CD14-positive monocyte (primary cell): ENCODE results near the gene CRIM1. TPM values are rescaled to one million over a fixed set of nuclear protein-coding genes. Genes with fewer than 3 reads are reported as not detected.

Experiments
- DNase-seq, 3 donors: peaks; one replicate each; pipeline ENCODE4 v3.0.0-alpha.2; 2011 to 2022
- H2AFZ ChIP-seq: 2 replicates; pipeline ENCODE4 v1.6.0; 2012; ENCODE audit warnings: mild to moderate bottlenecking, low read depth, low read length, inconsistent platforms; ENCODE audit not compliant: insufficient read depth, poor library complexity, severe bottlenecking
- H3K27ac ChIP-seq, 2 donors: 1 replicate in 1 of 2; 2 replicates in 1 of 2; pipeline ENCODE4 v1.5.1; 2012 to 2013; ENCODE audit warnings: low read length in 2 of 2, control low read depth in 1 of 2, inconsistent platforms in 1 of 2, low read depth in 1 of 2, mild to moderate bottlenecking in 1 of 2
- H3K27me3 ChIP-seq, 2 donors: one replicate each; pipeline versions ENCODE4 v1.6.0 to v1.6.1; 2011 to 2013; ENCODE audit warnings: low read length in 2 of 2; ENCODE audit not compliant: control insufficient read depth in 2 of 2, insufficient read depth in 2 of 2
- H3K36me3 ChIP-seq, 2 donors: replicated peaks in 1 of 2; 1 replicate in 1 of 2; 2 replicates in 1 of 2; pipeline versions ENCODE4 v1.5.1 to v1.6.1; 2012 to 2013; ENCODE audit warnings: low read length in 2 of 2, control low read depth in 1 of 2, inconsistent platforms in 1 of 2, mild to moderate bottlenecking in 1 of 2; ENCODE audit not compliant: insufficient read depth in 2 of 2, control insufficient read depth in 1 of 2
- H3K4me1 ChIP-seq, 2 donors: 1 replicate in 1 of 2; 2 replicates in 1 of 2; pipeline versions ENCODE4 v1.5.1 to v1.6.1; 2012 to 2013; ENCODE audit warnings: low read length in 2 of 2, control low read depth in 1 of 2, inconsistent platforms in 1 of 2, mild to moderate bottlenecking in 1 of 2, moderate library complexity in 1 of 2; ENCODE audit not compliant: insufficient read depth in 2 of 2, control insufficient read depth in 1 of 2
- H3K4me2 ChIP-seq: replicated peaks from 2 replicates; pipeline ENCODE3; 2012; ENCODE audit warnings: low read length, moderate library complexity, mild to moderate bottlenecking; ENCODE audit not compliant: poor library complexity, severe bottlenecking; ENCODE audit errors: extremely low read depth
- H3K4me3 ChIP-seq, 3 experiments: fragments of 200-600 bp in 1 of 3; sonication (generic) in 1 of 3; replicated peaks in 1 of 3; 1 replicate in 2 of 3; 2 replicates in 1 of 3; pipeline ENCODE4 v1.5.1; 2011 to 2013; ENCODE audit warnings: low read length in 3 of 3, mild to moderate bottlenecking in 3 of 3, control low read depth in 2 of 3, low read depth in 2 of 3, inconsistent platforms in 1 of 3, moderate library complexity in 1 of 3
- H3K79me2 ChIP-seq: 2 replicates; pipeline ENCODE4 v1.6.0; 2012; ENCODE audit warnings: mild to moderate bottlenecking, control low read depth, inconsistent platforms, low read length, moderate library complexity; ENCODE audit not compliant: insufficient read depth
- H3K9ac ChIP-seq: 2 replicates; pipeline ENCODE4 v1.6.0; 2017; ENCODE audit warnings: low read length, mild to moderate bottlenecking; ENCODE audit not compliant: insufficient read depth, poor library complexity, severe bottlenecking
- H3K9me3 ChIP-seq, 2 donors: replicated peaks in 1 of 2; 1 replicate in 1 of 2; 2 replicates in 1 of 2; pipeline versions ENCODE4 v1.5.1 to v1.6.1; 2012 to 2013; ENCODE audit warnings: low read length in 2 of 2, control low read depth in 1 of 2; ENCODE audit not compliant: control insufficient read depth in 1 of 2, insufficient read depth in 1 of 2
- H4K20me1 ChIP-seq: 2 replicates; pipeline ENCODE4 v1.6.0; 2012; ENCODE audit warnings: mild to moderate bottlenecking, low read length, control low read depth, moderate library complexity; ENCODE audit not compliant: insufficient read depth
- H3K27ac Mint-ChIP-seq, 7 donors: one replicate each; pipeline ENCODE4 v1.8.0; 2020; ENCODE audit warnings: mild to moderate bottlenecking in 7 of 7, mixed read lengths in 7 of 7, moderate library complexity in 6 of 7, inconsistent platforms in 2 of 7
- H3K27me3 Mint-ChIP-seq, 3 donors: one replicate each; pipeline ENCODE4 v1.8.0; 2021 to 2022; ENCODE audit warnings: low read depth in 3 of 3, mild to moderate bottlenecking in 3 of 3, mixed read lengths in 3 of 3, moderate library complexity in 3 of 3, inconsistent platforms in 1 of 3
- H3K36me3 Mint-ChIP-seq, 2 donors: one replicate each; pipeline ENCODE4 v1.8.0; 2020; ENCODE audit warnings: mixed read lengths in 2 of 2, inconsistent platforms in 1 of 2, mild to moderate bottlenecking in 1 of 2
- H3K4me1 Mint-ChIP-seq: one replicate; pipeline ENCODE4 v1.8.0; 2020; ENCODE audit warnings: mild to moderate bottlenecking, mixed read lengths
- H3K4me3 Mint-ChIP-seq, 2 donors: one replicate each; pipeline ENCODE4 v1.8.0; 2020; ENCODE audit warnings: mild to moderate bottlenecking in 2 of 2, mixed read lengths in 2 of 2, moderate library complexity in 1 of 2
- H3K9me3 Mint-ChIP-seq, 7 donors: one replicate each; pipeline ENCODE4 v1.8.0; 2020 to 2022; ENCODE audit warnings: mixed read lengths in 7 of 7, mild to moderate bottlenecking in 6 of 7, moderate library complexity in 6 of 7, inconsistent platforms in 2 of 7
- CTCF ChIP-seq: fragments of 200-600 bp; IDR thresholded peaks from one replicate; pipeline ENCODE4 v1.8.0; 2022; ENCODE audit warnings: antibody characterized with exemption, mild to moderate bottlenecking
- WGBS: methylation state at CpG from one replicate; pipeline ENCODE4 v1.1.5; 2013; ENCODE audit warnings: missing lambda C conversion rate; ENCODE audit not compliant: insufficient coverage; 5-methylcytosine and 5-hydroxymethylcytosine counted together
- intact Hi-C, 2 donors: fragments of 100-400 bp; cut with micrococcal nuclease; formaldehyde crosslinking; loops; one replicate each; pipeline versions ENCODE4 v1.15.0 to v1.15.1; 2023
- polyA plus RNA-seq, 3 donors: library from polyadenylated mRNA; depleted of rRNA in 1 of 3; unstranded in 2 of 3; stranded (reverse) in 1 of 3; fragments of 300-500 nt in 2 of 3; fragments of >200 nt in 1 of 3; fragmentation: Illumina TruSeq in 2 of 3; gene quantifications; 1 replicate in 2 of 3; 2 replicates in 1 of 3; pipeline ENCODE4 v1.2.3, GENCODE V29; 2012 to 2021

The CRIM1 gene
- polyA plus RNA-seq, 3 donors, result 0.08 to 0.27 TPM; not detected in 1

GRCh38 chr2:36534275-36534799 is 178.8 kb downstream of the CRIM1 start:
- no peaks in the 10 kb centered on the region for H3K36me3 ChIP-seq
- no peak overlapping the region for H3K27ac Mint-ChIP-seq

GRCh38 chr2:36535099-36535498 is 179.5 kb downstream of the CRIM1 start:
- no peak overlapping the region for H3K27ac ChIP-seq
- no peaks in the 10 kb centered on the region for H3K27me3 ChIP-seq
- peaks cover 0 to 6% (median 3%) of the 10 kb centered on the region in 7 donors for H3K9me3 Mint-ChIP-seq
- no peak overlapping the region for H2AFZ ChIP-seq
- no peak overlapping the region for H3K4me3 Mint-ChIP-seq
- TF ChIP-seq CTCF, result no peak
- H3K4me1 ChIP-seq, result peaks cover 6 to 8% of the 10 kb centered on the region in 2 donors
- no peak for DNase-seq
- no peaks in the 10 kb centered on the region for H3K36me3 ChIP-seq
- no peak overlapping the region for H3K4me2 ChIP-seq
- H3K27me3 Mint-ChIP-seq, result peaks cover 0 to 3% (median 0%) of the 10 kb centered on the region in 3 donors
- H4K20me1 ChIP-seq, result no peaks in the 10 kb centered on the region
- no peak overlapping the region for H3K4me3 ChIP-seq
- H3K79me2 ChIP-seq, result no peaks in the 10 kb centered on the region
- H3K9ac ChIP-seq, result no peak overlapping the region
- no peaks in the 10 kb centered on the region for H3K9me3 ChIP-seq
- H3K36me3 Mint-ChIP-seq, result peaks cover 0 to 2% of the 10 kb centered on the region in 2 donors
- no peak overlapping the region for H3K27ac Mint-ChIP-seq
- 100% methylated on average over 1 of the region's 2 CpGs for WGBS
- intact Hi-C loops, result no loop called here
- peaks cover 15% of the 10 kb centered on the region for H3K4me1 Mint-ChIP-seq

More at GRCh38 chr2:36534275-36534799, 178.8 kb downstream of the CRIM1 start:
- H3K4me3 ChIP-seq, result no peak overlapping the region
- DNase-seq, result no peak
- no peaks in the 10 kb centered on the region for H4K20me1 ChIP-seq
- no peak overlapping the region for H3K27ac ChIP-seq
- Mint-ChIP-seq H3K9me3 (peaks cover 0 to 6% (median 3%) of the 10 kb centered on the region in 7 donors), H3K4me1 (peaks cover 16% of the 10 kb centered on the region), H3K27me3 (peaks cover 0 to 3% (median 0%) of the 10 kb centered on the region in 3 donors), H3K36me3 (peaks cover 0 to 2% of the 10 kb centered on the region in 2 donors), H3K4me3 (no peak overlapping the region)
- intact Hi-C loops, result no loop called here
- H3K4me1 ChIP-seq, result peaks cover 6 to 8% of the 10 kb centered on the region in 2 donors
- H3K27me3 ChIP-seq, result no peaks in the 10 kb centered on the region
- H2AFZ ChIP-seq, result no peak overlapping the region
- no peak for TF ChIP-seq CTCF
- H3K79me2 ChIP-seq, result no peaks in the 10 kb centered on the region
- no peaks in the 10 kb centered on the region for H3K9me3 ChIP-seq
- H3K4me2 ChIP-seq, result no peak overlapping the region
- no peak overlapping the region for H3K9ac ChIP-seq
